IMR-90 (cell line): ENCODE measurements around the gene PLPP4. TPM values are rescaled to one million over a fixed set of nuclear protein-coding genes. Genes with fewer than 3 reads are reported as not detected.

ENCODE experiments used
- ATAC-seq: fragments of 200-7000 bp; cut with Tn5 transposase; 2 replicates; pipeline ENCODE4 v1.9.1; 2020; ENCODE audit warnings: low read depth, mild to moderate bottlenecking, moderate library complexity
- BruUV-seq: library from RNA; stranded (reverse); fragments of 400-500 nt; replicated peaks from 2 replicates; lab custom pipeline; 2021; lab: Mats Ljungman, UMichigan
- CTCF ChIA-PET: fragments of 300-600 bp; formaldehyde crosslinking; extraction: SDS; loops from one replicate; lab custom pipeline; 2021; ENCODE audit warnings: antibody characterized with exemption; lab: Yijun Ruan, JAX
- POLR2A ChIA-PET: fragments of 300-600 bp; sonication (Branson Sonifier 250); formaldehyde crosslinking; loops from one replicate; lab custom pipeline; 2022; ENCODE audit warnings: antibody characterized with exemption; ENCODE audit not compliant: unreplicated experiment; lab: Charles Lee
- DNase-seq: peaks from one replicate; pipeline ENCODE4 v3.0.0; 2013
- H2AFZ ChIP-seq: replicated peaks from 2 replicates; pipeline ENCODE3; 2013; ENCODE audit warnings: low read length, mild to moderate bottlenecking; ENCODE audit not compliant: poor library complexity
- H2AK5ac ChIP-seq: 2 replicates; pipeline ENCODE4 v1.6.1; 2013; ENCODE audit warnings: low read depth, low read length, inconsistent platforms
- H2AK9ac ChIP-seq: replicated peaks from 2 replicates; pipeline ENCODE3; 2013; ENCODE audit warnings: mild to moderate bottlenecking, low read depth, low read length, moderate library complexity; ENCODE audit not compliant: poor library complexity
- H2BK120ac ChIP-seq: 2 replicates; pipeline ENCODE4 v1.6.1; 2013; ENCODE audit warnings: low read depth, low read length, inconsistent platforms
- H2BK15ac ChIP-seq: 3 replicates; pipeline ENCODE4 v1.6.1; 2013; ENCODE audit warnings: low read depth, low read length, inconsistent platforms
- H2BK20ac ChIP-seq: 2 replicates; pipeline ENCODE4 v1.6.1; 2013; ENCODE audit warnings: low read depth, mild to moderate bottlenecking, inconsistent platforms, low read length, moderate library complexity
- H2BK5ac ChIP-seq: 2 replicates; pipeline ENCODE4 v1.6.1; 2013; ENCODE audit warnings: mild to moderate bottlenecking, low read depth, low read length, inconsistent platforms; ENCODE audit not compliant: poor library complexity, severe bottlenecking
- H3K14ac ChIP-seq: replicated peaks from 2 replicates; pipeline ENCODE4 v1.6.1; 2013; ENCODE audit warnings: low read depth, low read length, inconsistent platforms
- H3K18ac ChIP-seq: 2 replicates; pipeline ENCODE4 v1.6.1; 2013; ENCODE audit warnings: low read depth, low read length, control low read depth
- H3K23ac ChIP-seq: 2 replicates; pipeline ENCODE4 v1.6.1; 2013; ENCODE audit warnings: low read depth, low read length, inconsistent platforms
- H3K27ac ChIP-seq: 2 replicates; pipeline ENCODE4 v1.5.1; 2013; ENCODE audit warnings: mild to moderate bottlenecking, control low read depth, low read length; ENCODE audit not compliant: insufficient read depth
- H3K27me3 ChIP-seq: 2 replicates; pipeline ENCODE4 v1.6.1; 2013; ENCODE audit warnings: low read length; ENCODE audit not compliant: control insufficient read depth, insufficient read depth
- H3K36me3 ChIP-seq: 2 replicates; pipeline ENCODE4 v1.6.1; 2013; ENCODE audit warnings: low read length, mixed read lengths; ENCODE audit not compliant: control insufficient read depth, insufficient read depth
- H3K4ac ChIP-seq: 2 replicates; pipeline ENCODE4 v1.6.1; 2013; ENCODE audit warnings: low read depth, low read length, inconsistent platforms
- H3K4me1 ChIP-seq: 2 replicates; pipeline ENCODE4 v1.6.1; 2013; ENCODE audit warnings: low read length, mixed read lengths; ENCODE audit not compliant: control insufficient read depth, insufficient read depth
- H3K4me2 ChIP-seq: 2 replicates; pipeline ENCODE4 v1.6.1; 2013; ENCODE audit warnings: low read depth, mild to moderate bottlenecking, control low read depth, low read length, moderate library complexity
- H3K4me3 ChIP-seq: 2 replicates; pipeline ENCODE4 v1.5.1; 2013; ENCODE audit warnings: low read depth, mild to moderate bottlenecking, control low read depth, low read length, moderate library complexity; ENCODE audit not compliant: insufficient read depth
- H3K56ac ChIP-seq: 2 replicates; pipeline ENCODE4 v1.6.1; 2013; ENCODE audit warnings: low read length, inconsistent platforms; ENCODE audit not compliant: insufficient read depth; ENCODE audit errors: extremely low read depth
- H3K79me1 ChIP-seq, 2 experiments: 2 replicates each; pipeline ENCODE4 v1.6.1; 2013; ENCODE audit warnings: low read length in 2 of 2, inconsistent platforms in 1 of 2, low read depth in 1 of 2
- H3K9ac ChIP-seq: 2 replicates; pipeline ENCODE4 v1.6.1; 2013; ENCODE audit warnings: low read depth, low read length, control low read depth
- H3K9me1 ChIP-seq: 2 replicates; pipeline ENCODE4 v1.6.1; 2013; ENCODE audit warnings: low read length, inconsistent platforms; ENCODE audit not compliant: insufficient read depth
- H3K9me3 ChIP-seq: 2 replicates; pipeline ENCODE4 v1.6.1; 2013; ENCODE audit warnings: low read length; ENCODE audit not compliant: control insufficient read depth, insufficient read depth
- H4K20me1 ChIP-seq: 2 replicates; pipeline ENCODE4 v1.6.1; 2013; ENCODE audit warnings: low read length, inconsistent platforms; ENCODE audit not compliant: insufficient read depth
- H4K5ac ChIP-seq: 2 replicates; pipeline ENCODE4 v1.6.1; 2013; ENCODE audit warnings: mild to moderate bottlenecking, low read depth, low read length, control low read depth
- H4K8ac ChIP-seq, 2 experiments: 2 replicates each; pipeline ENCODE4 v1.6.1; 2013; ENCODE audit warnings: low read depth in 2 of 2, low read length in 2 of 2, control low read depth in 1 of 2, inconsistent platforms in 1 of 2
- H4K91ac ChIP-seq: 2 replicates; pipeline ENCODE4 v1.6.1; 2013; ENCODE audit warnings: low read depth, low read length, inconsistent platforms; ENCODE audit not compliant: insufficient read depth
- ELK1 ChIP-seq: fragments of 150-350 bp; IDR thresholded peaks from 2 replicates; pipeline ENCODE4 v1.6.1; 2016; ENCODE audit warnings: low read depth, mild to moderate bottlenecking, low read length, moderate library complexity, borderline replicate concordance
- MAZ ChIP-seq: IDR thresholded peaks from 2 replicates; pipeline ENCODE4 v1.6.1; 2012; ENCODE audit warnings: low read depth, mild to moderate bottlenecking, low read length, improper control_type of control experiment, moderate library complexity, borderline replicate concordance
- POLR2A ChIP-seq: IDR thresholded peaks from 2 replicates; pipeline ENCODE4 v1.6.1; 2012; ENCODE audit warnings: mild to moderate bottlenecking, low read depth, low read length
- RCOR1 ChIP-seq: IDR thresholded peaks from 2 replicates; pipeline ENCODE4 v1.6.1; 2012; ENCODE audit warnings: mild to moderate bottlenecking, low read length, improper control_type of control experiment; ENCODE audit not compliant: insufficient replicate concordance
- SMC3 ChIP-seq: fragments of 150-350 bp; IDR thresholded peaks from 2 replicates; pipeline ENCODE4 v1.6.1; 2016; ENCODE audit warnings: low read depth, mild to moderate bottlenecking, antibody characterized with exemption, low read length, moderate library complexity
- WGBS, 2 experiments: methylation state at CpG; one replicate each; pipeline versions ENCODE4 v1.1.5 to v1.1.7; 2013; ENCODE audit warnings: missing lambda C conversion rate in 2 of 2; ENCODE audit not compliant: insufficient read length in 1 of 2; ENCODE audit errors: extremely low coverage in 2 of 2; 5-methylcytosine and 5-hydroxymethylcytosine counted together
- dilution Hi-C: fragments of 300-500 bp; cut with HindIII; formaldehyde crosslinking; loops from one replicate; pipeline ENCODE4 v1.14.3; 2018; ENCODE audit warnings: low sequenced_read_pairs; ENCODE audit not compliant: unreplicated experiment
- in situ Hi-C: fragments of 300-500 bp; cut with MboI; formaldehyde crosslinking; loops from 3 replicates; pipeline ENCODE4 v1.14.3; 2019; ENCODE audit warnings: low sequenced_read_pairs, inconsistent platforms, mixed read lengths
- intact Hi-C: fragments of 100-400 bp; cut with micrococcal nuclease; formaldehyde crosslinking; loops from 2 replicates; pipeline ENCODE4 v1.10.0; 2022
- polyA plus RNA-seq, 3 experiments: library from polyadenylated mRNA; depleted of rRNA; stranded (reverse); fragments of >200 nt; gene quantifications; 2 replicates each; pipeline ENCODE4 v1.2.3, GENCODE V29; 2012; ENCODE audit warnings: low replicate concordance in 1 of 3
- total RNA-seq: library from RNA; depleted of rRNA; stranded (reverse); fragments of >200 nt; gene quantifications from 2 replicates; pipeline ENCODE4 v1.2.3, GENCODE V29; 2012
- TF ChIP-seq, protein P1 (sequence below): conservative IDR thresholded peaks from 2 replicates; pipeline ENCODE4 v1.5.1; 2012; ENCODE audit warnings: mild to moderate bottlenecking, low read depth, low read length, improper control_type of control experiment

The PLPP4 gene
- total and polyA plus RNA-seq, 2 of the 4 experiments (the other 2 are of a cell fraction) = 0.18 to 0.60 TPM

GRCh38 chr10:120431251-120431651 is 25.8 kb upstream of the PLPP4 start:
- dilution Hi-C loops = no loop called here
- H2BK120ac ChIP-seq = no peak overlapping the region
- H2BK20ac ChIP-seq = no peak overlapping the region
- peaks cover 16% of the 10 kb centered on the region for H3K9me3 ChIP-seq
- ChIA-PET CTCF (no interaction called here), POLR2A (no interaction called here)
- H3K9me1 ChIP-seq = no peaks in the 10 kb centered on the region
- TF ChIP-seq SMC3 (no peak), POLR2A (no peak), ELK1 (no peak), RCOR1 (no peak), MAZ (no peak)
- TF ChIP-seq, protein P1, sequence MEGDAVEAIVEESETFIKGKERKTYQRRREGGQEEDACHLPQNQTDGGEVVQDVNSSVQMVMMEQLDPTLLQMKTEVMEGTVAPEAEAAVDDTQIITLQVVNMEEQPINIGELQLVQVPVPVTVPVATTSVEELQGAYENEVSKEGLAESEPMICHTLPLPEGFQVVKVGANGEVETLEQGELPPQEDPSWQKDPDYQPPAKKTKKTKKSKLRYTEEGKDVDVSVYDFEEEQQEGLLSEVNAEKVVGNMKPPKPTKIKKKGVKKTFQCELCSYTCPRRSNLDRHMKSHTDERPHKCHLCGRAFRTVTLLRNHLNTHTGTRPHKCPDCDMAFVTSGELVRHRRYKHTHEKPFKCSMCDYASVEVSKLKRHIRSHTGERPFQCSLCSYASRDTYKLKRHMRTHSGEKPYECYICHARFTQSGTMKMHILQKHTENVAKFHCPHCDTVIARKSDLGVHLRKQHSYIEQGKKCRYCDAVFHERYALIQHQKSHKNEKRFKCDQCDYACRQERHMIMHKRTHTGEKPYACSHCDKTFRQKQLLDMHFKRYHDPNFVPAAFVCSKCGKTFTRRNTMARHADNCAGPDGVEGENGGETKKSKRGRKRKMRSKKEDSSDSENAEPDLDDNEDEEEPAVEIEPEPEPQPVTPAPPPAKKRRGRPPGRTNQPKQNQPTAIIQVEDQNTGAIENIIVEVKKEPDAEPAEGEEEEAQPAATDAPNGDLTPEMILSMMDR = no peak
- ATAC-seq (no peak), DNase-seq (no peak)
- H3K4me1 ChIP-seq = no peaks in the 10 kb centered on the region
- no peaks in the 10 kb centered on the region for H3K27me3 ChIP-seq
- no peak overlapping the region for H3K27ac ChIP-seq
- H4K20me1 ChIP-seq = no peaks in the 10 kb centered on the region
- no peak overlapping the region for H3K4me2 ChIP-seq
- no peak overlapping the region for H3K14ac ChIP-seq
- H3K4me3 ChIP-seq = no peak overlapping the region
- H3K23ac ChIP-seq = no peak overlapping the region
- no peak overlapping the region for H2BK15ac ChIP-seq
- no peak overlapping the region for H2AK5ac ChIP-seq
- no CpG with 5 or more reads among the region's 8 CpGs for WGBS, 2 experiments
- no peak overlapping the region for H3K18ac ChIP-seq
- H2AK9ac ChIP-seq = no peak overlapping the region
- no peak overlapping the region for H3K56ac ChIP-seq
- intact Hi-C loops = no loop called here
- in situ Hi-C loops = no loop called here
- no peak overlapping the region for H3K9ac ChIP-seq
- no peak overlapping the region for H4K8ac ChIP-seq
- BruUV-seq = no TSS peak
- no peaks in the 10 kb centered on the region for H3K79me1 ChIP-seq
- no peaks in the 10 kb centered on the region for H3K36me3 ChIP-seq
- no peak overlapping the region for H4K5ac ChIP-seq
- H4K91ac ChIP-seq = no peak overlapping the region
- no peak overlapping the region for H2BK5ac ChIP-seq
- no peak overlapping the region for H3K4ac ChIP-seq
- no peak overlapping the region for H2AFZ ChIP-seq
